ENCODE measurements around the gene VIL1. TPM values are rescaled to one million over a fixed set of nuclear protein-coding genes. Genes with fewer than 3 reads are reported as not detected.

The VIL1 gene
- total RNA-seq, 1 experiment from 2014 or later, result 401 TPM

- Mint-ChIP-seq H3K27me3 (ENCODE audit: insufficient read depth, unreplicated experiment) (no peaks in the 10 kb centered on the region), H3K4me1 (ENCODE audit: low read depth, unreplicated experiment) (peaks cover 19% of the 10 kb centered on the region), H3K27ac (ENCODE audit: unreplicated experiment) (peak overlapping the region; percentile 23), H3K36me3 (ENCODE audit: insufficient read depth, unreplicated experiment) (peaks cover 74% of the 10 kb centered on the region), H3K4me3 (ENCODE audit: unreplicated experiment) (no peak overlapping the region), H3K9me3 (ENCODE audit: unreplicated experiment) (no peaks in the 10 kb centered on the region)
- H3K4me1 ChIP-seq, result peaks cover 27% of the 10 kb centered on the region
- no peak overlapping the region for H3K4me3 ChIP-seq (ENCODE audit: low read depth, low read length)
- H3K27me3 ChIP-seq (replicated peaks; ENCODE audit: control insufficient read depth, insufficient read depth, low read length), result no peaks in the 10 kb centered on the region
- BruUV-seq (replicated peaks), result no TSS peak
- POLR2A ChIA-PET, result no interaction called here
- DNase-seq, result no peak
- peaks cover 13% of the 10 kb centered on the region for H3K36me3 ChIP-seq (ENCODE audit: control insufficient read depth, insufficient read depth, low read length)
- no peaks in the 10 kb centered on the region for H3K9me3 ChIP-seq
- intact Hi-C loops (cut with micrococcal nuclease; ENCODE audit: unreplicated experiment), result no loop called here
- no peak for TF ChIP-seq CTCF (IDR thresholded peaks at IDR 0.05; ENCODE audit: insufficient read depth in 1 of 2, low read depth in 1 of 2, low read length in 1 of 2, severe bottlenecking in 1 of 2, unreplicated experiment in 1 of 2)
- CTCF ChIA-PET, result no interaction called here
Measured at GRCh38 chr2:218423584-218423983, 4.7 kb downstream of the VIL1 start.

GRCh38 chr2:218425531-218425930 is 6.6 kb downstream of the VIL1 start:
- H3K36me3 Mint-ChIP-seq (ENCODE audit: insufficient read depth, unreplicated experiment), result peaks cover 86% of the 10 kb centered on the region
- BruUV-seq (replicated peaks), result no TSS peak
- H3K4me1 Mint-ChIP-seq (ENCODE audit: low read depth, unreplicated experiment), result peaks cover 18% of the 10 kb centered on the region
- peaks cover 20% of the 10 kb centered on the region for H3K4me1 ChIP-seq
- no peaks in the 10 kb centered on the region for H3K27me3 Mint-ChIP-seq (ENCODE audit: insufficient read depth, unreplicated experiment)
- H3K9me3 ChIP-seq, result no peaks in the 10 kb centered on the region
- H3K27ac Mint-ChIP-seq (ENCODE audit: unreplicated experiment), result no peak overlapping the region
- no peak overlapping the region for H3K4me3 ChIP-seq (ENCODE audit: low read depth, low read length)
- H3K27me3 ChIP-seq (replicated peaks; ENCODE audit: control insufficient read depth, insufficient read depth, low read length), result no peaks in the 10 kb centered on the region
- H3K9me3 Mint-ChIP-seq (ENCODE audit: unreplicated experiment), result no peaks in the 10 kb centered on the region
- DNase-seq, result no peak
- H3K36me3 ChIP-seq (ENCODE audit: control insufficient read depth, insufficient read depth, low read length), result peaks cover 18% of the 10 kb centered on the region
- ChIA-PET POLR2A (interaction anchor here (0.6 to 0.9 kb wide), 2 partner anchors 17 to 34 kb away, joined by 3 read pairs; no protein-coding TSS in a partner anchor), CTCF (interaction anchor here (0.5 to 0.6 kb wide), 2 partner anchors 13 to 38 kb away, joined by 5 to 7 read pairs; no protein-coding TSS in a partner anchor)
- TF ChIP-seq CTCF (IDR thresholded peaks at IDR 0.05; ENCODE audit: insufficient read depth in 1 of 2, low read depth in 1 of 2, low read length in 1 of 2, severe bottlenecking in 1 of 2, unreplicated experiment in 1 of 2), result no peak
- intact Hi-C loops (cut with micrococcal nuclease; ENCODE audit: unreplicated experiment), result no loop called here
- H3K4me3 Mint-ChIP-seq (ENCODE audit: unreplicated experiment), result no peak overlapping the region

- intact Hi-C loops (cut with micrococcal nuclease; ENCODE audit: unreplicated experiment), result no loop called here
- TF ChIP-seq CTCF (IDR thresholded peaks at IDR 0.05; ENCODE audit: insufficient read depth in 1 of 2, low read depth in 1 of 2, low read length in 1 of 2, severe bottlenecking in 1 of 2, unreplicated experiment in 1 of 2), result no peak
- Histone ChIP-seq H3K36me3 (ENCODE audit: control insufficient read depth, insufficient read depth, low read length) (peaks cover 14% of the 10 kb centered on the region), H3K27me3 (replicated peaks; ENCODE audit: control insufficient read depth, insufficient read depth, low read length) (no peaks in the 10 kb centered on the region), H3K9me3 (no peaks in the 10 kb centered on the region), H3K4me3 (ENCODE audit: low read depth, low read length) (no peak overlapping the region), H3K4me1 (no peaks in the 10 kb centered on the region)
- POLR2A ChIA-PET, result no interaction called here
- CTCF ChIA-PET, result no interaction called here
- no peaks in the 10 kb centered on the region for H3K4me1 Mint-ChIP-seq (ENCODE audit: low read depth, unreplicated experiment)
- no peaks in the 10 kb centered on the region for H3K9me3 Mint-ChIP-seq (ENCODE audit: unreplicated experiment)
- H3K27ac Mint-ChIP-seq (ENCODE audit: unreplicated experiment), result no peak overlapping the region
- no peak overlapping the region for H3K4me3 Mint-ChIP-seq (ENCODE audit: unreplicated experiment)
- DNase-seq, result no peak
- no peaks in the 10 kb centered on the region for H3K27me3 Mint-ChIP-seq (ENCODE audit: insufficient read depth, unreplicated experiment)
- BruUV-seq (replicated peaks), result no TSS peak
- peaks cover 97% of the 10 kb centered on the region for H3K36me3 Mint-ChIP-seq (ENCODE audit: insufficient read depth, unreplicated experiment)
Measured at GRCh38 chr2:218427741-218428140, 8.8 kb downstream of the VIL1 start.

Data from Caco-2 (cell line).